Neural cell (in vitro differentiated cells): ENCODE measurements around the gene EZR. TPM values are rescaled to one million over a fixed set of nuclear protein-coding genes. Genes with fewer than 3 reads are reported as not detected.

Source experiments
- H2AFZ ChIP-seq: fragments of 200-600, 300-800 bp; sonication (generic), shearing (Covaris generic); 2 replicates; pipeline ENCODE4 v1.6.0; 2014; ENCODE audit warnings: low read depth, mild to moderate bottlenecking, antibody characterized with exemption, low read length, moderate library complexity
- H3F3A ChIP-seq: fragments of 200-600 bp; shearing (Covaris generic); 2 replicates; pipeline ENCODE4 v1.6.1; 2016; ENCODE audit warnings: mild to moderate bottlenecking, moderate library complexity, mixed read lengths, antibody characterized with exemption, low read length; ENCODE audit not compliant: insufficient read depth, poor library complexity, severe bottlenecking
- H3K27ac ChIP-seq: fragments of 200-600, 300-800 bp; sonication (generic), shearing (Covaris generic); 2 replicates; pipeline ENCODE4 v1.5.1; 2014; ENCODE audit warnings: mild to moderate bottlenecking, low read length, moderate library complexity
- H3K27me3 ChIP-seq: fragments of 300-800, 200-600 bp; sonication (generic), shearing (Covaris generic); 2 replicates; pipeline ENCODE4 v1.6.0; 2014; ENCODE audit warnings: mild to moderate bottlenecking, low read depth, low read length, moderate library complexity; ENCODE audit not compliant: insufficient read depth
- H3K36me3 ChIP-seq: fragments of 300-800, 200-600 bp; sonication (generic), shearing (Covaris generic); 2 replicates; pipeline ENCODE4 v1.5.1; 2014; ENCODE audit warnings: mild to moderate bottlenecking, antibody characterized with exemption, low read length, moderate library complexity; ENCODE audit not compliant: insufficient read depth
- H3K4me2 ChIP-seq: fragments of 300-800, 200-600 bp; sonication (generic), shearing (Covaris generic); 2 replicates; pipeline ENCODE4 v1.6.0; 2014; ENCODE audit warnings: mild to moderate bottlenecking, low read length
- H3K4me3 ChIP-seq: fragments of 300-800, 200-600 bp; sonication (generic), shearing (Covaris generic); 2 replicates; pipeline ENCODE4 v1.5.1; 2014; ENCODE audit warnings: mild to moderate bottlenecking, low read length, moderate library complexity
- H3K79me2 ChIP-seq: fragments of 200-600 bp; shearing (Covaris generic); replicated peaks from 2 replicates; pipeline ENCODE4 v1.6.0; 2014; ENCODE audit warnings: mild to moderate bottlenecking, low read length, moderate library complexity; ENCODE audit not compliant: insufficient read depth
- H3K9ac ChIP-seq: fragments of 300-800, 200-600 bp; sonication (generic), shearing (Covaris generic); 2 replicates; pipeline ENCODE4 v1.6.1; 2016; ENCODE audit warnings: mild to moderate bottlenecking, low read length, mixed read lengths
- H3K9me2 ChIP-seq: fragments of 200-600 bp; shearing (Covaris generic); 2 replicates; pipeline ENCODE4 v1.6.1; 2016; ENCODE audit warnings: mild to moderate bottlenecking, low read length, mixed read lengths; ENCODE audit not compliant: insufficient read depth
- H3K9me3 ChIP-seq: fragments of 200-600, 300-800 bp; sonication (generic), shearing (Covaris generic); 2 replicates; pipeline ENCODE4 v1.6.1; 2016; ENCODE audit warnings: mild to moderate bottlenecking, mixed run types, low read length, moderate library complexity, mixed read lengths
- H4K20me1 ChIP-seq: fragments of 200-600 bp; shearing (Covaris generic); 2 replicates; pipeline ENCODE4 v1.6.1; 2016; ENCODE audit warnings: mild to moderate bottlenecking, mixed run types; ENCODE audit not compliant: insufficient read depth
- EP300 ChIP-seq: fragments of 450-650 bp; conservative IDR thresholded peaks from 2 replicates; pipeline ENCODE4 v1.6.1; 2014; ENCODE audit warnings: antibody characterized with exemption, mild to moderate bottlenecking, moderate library complexity; ENCODE audit not compliant: poor library complexity, severe bottlenecking
- EZH2 ChIP-seq: fragments of 200-600, 300-800 bp; shearing (Covaris generic), sonication (generic); IDR thresholded peaks from 2 replicates; pipeline ENCODE4 v1.6.1; 2014; ENCODE audit warnings: antibody characterized with exemption, low read length, borderline replicate concordance, mild to moderate bottlenecking; ENCODE audit not compliant: insufficient read depth, poor library complexity, severe bottlenecking
- MXI1 ChIP-seq: fragments of 450-650 bp; conservative IDR thresholded peaks from 2 replicates; pipeline ENCODE4 v1.6.1; 2014; ENCODE audit warnings: antibody characterized with exemption, mild to moderate bottlenecking; ENCODE audit not compliant: poor library complexity, severe bottlenecking
- POLR2AphosphoS5 ChIP-seq: IDR thresholded peaks from 2 replicates; pipeline ENCODE4 v1.6.1; 2012
- RAD21 ChIP-seq: fragments of 450-650 bp; conservative IDR thresholded peaks from 2 replicates; pipeline ENCODE4 v1.6.1; 2014; ENCODE audit warnings: antibody characterized with exemption, mild to moderate bottlenecking, moderate library complexity
- SMC3 ChIP-seq: fragments of 450-650 bp; conservative IDR thresholded peaks from 2 replicates; pipeline ENCODE4 v1.6.1; 2014; ENCODE audit warnings: antibody characterized with exemption, mild to moderate bottlenecking, moderate library complexity; ENCODE audit not compliant: poor library complexity
- TAF1 ChIP-seq: IDR thresholded peaks from 2 replicates; pipeline ENCODE4 v1.6.1; 2012; ENCODE audit warnings: low read depth
- polyA plus RNA-seq: library from polyadenylated mRNA; depleted of rRNA; stranded (reverse); fragments of >200 nt; gene quantifications from 2 replicates; pipeline ENCODE4 v1.2.3, GENCODE V29; 2014
- TF ChIP-seq, protein P1 (sequence below): fragments of 450-650 bp; IDR thresholded peaks from 2 replicates; pipeline ENCODE4 v1.5.1; 2014; ENCODE audit warnings: antibody characterized with exemption, mild to moderate bottlenecking, moderate library complexity; ENCODE audit not compliant: poor library complexity, severe bottlenecking
- TF ChIP-seq, protein P2 (sequence below): IDR thresholded peaks from 2 replicates; pipeline ENCODE4 v1.6.1; 2012; ENCODE audit warnings: borderline replicate concordance

EZR gene
- polyA plus RNA-seq, 1 donor from 2014 or later, result 1.6 TPM

DNA sequence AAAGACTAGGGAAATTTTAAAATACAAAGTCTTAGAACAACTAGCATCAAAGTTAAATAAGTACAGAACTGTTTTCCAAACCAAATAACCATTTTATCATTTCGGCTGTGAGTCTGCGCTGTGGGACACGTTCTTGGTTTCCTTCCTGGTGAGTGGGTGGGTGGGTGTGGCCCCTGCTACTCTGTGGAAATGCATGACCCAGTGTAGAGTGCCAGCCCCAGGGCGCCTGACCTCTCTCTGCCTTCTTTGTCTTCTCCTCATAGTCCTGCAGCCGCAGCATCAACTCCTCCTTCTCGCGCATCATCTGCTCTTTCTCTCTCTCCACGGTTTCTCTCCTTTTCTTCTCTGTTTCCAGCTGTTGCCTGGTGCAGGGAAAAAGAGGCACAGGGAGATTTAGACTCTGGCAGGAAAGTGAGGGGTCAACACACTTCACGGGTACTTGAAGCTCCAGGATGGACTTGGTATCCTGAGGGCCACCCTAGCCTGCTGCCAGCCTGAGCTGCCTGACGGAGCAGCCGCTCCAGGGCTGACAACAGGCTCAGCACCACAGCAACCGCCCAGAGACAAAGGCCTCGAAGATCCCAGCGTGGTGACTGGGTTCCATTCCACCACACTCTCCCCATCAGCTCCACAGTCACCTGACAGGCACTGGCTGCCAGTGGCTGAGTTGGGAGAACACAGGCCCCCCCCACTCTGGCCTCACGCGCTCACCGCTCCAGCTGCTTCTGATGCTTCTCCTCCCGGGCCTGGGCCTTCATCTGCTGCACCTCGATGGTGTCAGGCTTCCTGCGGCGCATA, 48.4 kb downstream of the EZR start:
- Histone ChIP-seq H3K9ac (no peak overlapping the region), H3K4me3 (no peak overlapping the region), H3K79me2 (no peaks in the 10 kb centered on the region), H3K27me3 (no peaks in the 10 kb centered on the region), H3F3A (no peaks in the 10 kb centered on the region), H3K36me3 (no peaks in the 10 kb centered on the region), H3K27ac (no peak overlapping the region), H4K20me1 (no peaks in the 10 kb centered on the region), H3K9me3 (no peaks in the 10 kb centered on the region), H3K4me2 (no peak overlapping the region), H3K9me2 (no peaks in the 10 kb centered on the region), H2AFZ (no peak overlapping the region)
- TF ChIP-seq EZH2 (no peak), POLR2AphosphoS5 (no peak), EP300 (no peak), TAF1 (no peak), MXI1 (no peak), RAD21 (no peak), SMC3 (no peak)
- TF ChIP-seq, protein P1, sequence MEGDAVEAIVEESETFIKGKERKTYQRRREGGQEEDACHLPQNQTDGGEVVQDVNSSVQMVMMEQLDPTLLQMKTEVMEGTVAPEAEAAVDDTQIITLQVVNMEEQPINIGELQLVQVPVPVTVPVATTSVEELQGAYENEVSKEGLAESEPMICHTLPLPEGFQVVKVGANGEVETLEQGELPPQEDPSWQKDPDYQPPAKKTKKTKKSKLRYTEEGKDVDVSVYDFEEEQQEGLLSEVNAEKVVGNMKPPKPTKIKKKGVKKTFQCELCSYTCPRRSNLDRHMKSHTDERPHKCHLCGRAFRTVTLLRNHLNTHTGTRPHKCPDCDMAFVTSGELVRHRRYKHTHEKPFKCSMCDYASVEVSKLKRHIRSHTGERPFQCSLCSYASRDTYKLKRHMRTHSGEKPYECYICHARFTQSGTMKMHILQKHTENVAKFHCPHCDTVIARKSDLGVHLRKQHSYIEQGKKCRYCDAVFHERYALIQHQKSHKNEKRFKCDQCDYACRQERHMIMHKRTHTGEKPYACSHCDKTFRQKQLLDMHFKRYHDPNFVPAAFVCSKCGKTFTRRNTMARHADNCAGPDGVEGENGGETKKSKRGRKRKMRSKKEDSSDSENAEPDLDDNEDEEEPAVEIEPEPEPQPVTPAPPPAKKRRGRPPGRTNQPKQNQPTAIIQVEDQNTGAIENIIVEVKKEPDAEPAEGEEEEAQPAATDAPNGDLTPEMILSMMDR, result no peak
- TF ChIP-seq, protein P2, sequence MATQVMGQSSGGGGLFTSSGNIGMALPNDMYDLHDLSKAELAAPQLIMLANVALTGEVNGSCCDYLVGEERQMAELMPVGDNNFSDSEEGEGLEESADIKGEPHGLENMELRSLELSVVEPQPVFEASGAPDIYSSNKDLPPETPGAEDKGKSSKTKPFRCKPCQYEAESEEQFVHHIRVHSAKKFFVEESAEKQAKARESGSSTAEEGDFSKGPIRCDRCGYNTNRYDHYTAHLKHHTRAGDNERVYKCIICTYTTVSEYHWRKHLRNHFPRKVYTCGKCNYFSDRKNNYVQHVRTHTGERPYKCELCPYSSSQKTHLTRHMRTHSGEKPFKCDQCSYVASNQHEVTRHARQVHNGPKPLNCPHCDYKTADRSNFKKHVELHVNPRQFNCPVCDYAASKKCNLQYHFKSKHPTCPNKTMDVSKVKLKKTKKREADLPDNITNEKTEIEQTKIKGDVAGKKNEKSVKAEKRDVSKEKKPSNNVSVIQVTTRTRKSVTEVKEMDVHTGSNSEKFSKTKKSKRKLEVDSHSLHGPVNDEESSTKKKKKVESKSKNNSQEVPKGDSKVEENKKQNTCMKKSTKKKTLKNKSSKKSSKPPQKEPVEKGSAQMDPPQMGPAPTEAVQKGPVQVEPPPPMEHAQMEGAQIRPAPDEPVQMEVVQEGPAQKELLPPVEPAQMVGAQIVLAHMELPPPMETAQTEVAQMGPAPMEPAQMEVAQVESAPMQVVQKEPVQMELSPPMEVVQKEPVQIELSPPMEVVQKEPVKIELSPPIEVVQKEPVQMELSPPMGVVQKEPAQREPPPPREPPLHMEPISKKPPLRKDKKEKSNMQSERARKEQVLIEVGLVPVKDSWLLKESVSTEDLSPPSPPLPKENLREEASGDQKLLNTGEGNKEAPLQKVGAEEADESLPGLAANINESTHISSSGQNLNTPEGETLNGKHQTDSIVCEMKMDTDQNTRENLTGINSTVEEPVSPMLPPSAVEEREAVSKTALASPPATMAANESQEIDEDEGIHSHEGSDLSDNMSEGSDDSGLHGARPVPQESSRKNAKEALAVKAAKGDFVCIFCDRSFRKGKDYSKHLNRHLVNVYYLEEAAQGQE, result no peak

DNA sequence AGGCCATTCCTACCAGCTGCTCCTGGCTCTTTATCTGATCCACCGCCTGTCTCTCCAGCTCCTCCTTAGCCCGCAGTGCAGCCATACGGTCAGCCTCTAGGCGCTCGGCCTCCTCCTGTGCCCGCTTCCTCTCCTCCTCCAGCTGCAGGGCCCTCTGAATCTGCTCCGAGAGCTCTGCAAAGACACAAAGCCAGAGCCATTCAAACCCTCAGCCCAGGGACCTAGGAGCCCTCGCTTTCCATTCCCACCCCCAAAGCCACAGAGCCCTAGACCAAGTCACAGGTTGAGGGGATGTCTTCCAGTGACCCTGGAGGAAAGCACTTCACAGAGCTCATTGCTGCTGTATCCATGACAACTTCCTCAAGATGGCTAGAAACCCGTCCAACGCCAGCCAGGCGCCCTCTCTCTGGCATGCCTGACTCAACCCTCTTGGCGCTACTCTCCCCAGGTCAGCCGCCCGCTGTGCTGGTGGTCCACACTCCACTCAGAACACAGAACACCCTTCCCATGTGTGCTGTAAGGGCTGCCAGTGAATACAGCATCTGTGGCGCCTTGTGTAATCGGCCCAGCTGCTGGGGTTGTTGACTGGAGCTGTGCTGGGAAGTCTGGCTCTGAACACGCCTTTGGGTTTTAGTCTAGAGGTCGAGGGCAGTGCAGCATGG, 49.3 kb downstream of the EZR start:
- no peak overlapping the region for H3K4me2 ChIP-seq
- H4K20me1 ChIP-seq, result no peaks in the 10 kb centered on the region
- H3K9ac ChIP-seq, result no peak overlapping the region
- no peak overlapping the region for H3K4me3 ChIP-seq
- H3K79me2 ChIP-seq, result no peaks in the 10 kb centered on the region
- H3K9me3 ChIP-seq, result no peaks in the 10 kb centered on the region
- no peaks in the 10 kb centered on the region for H3K36me3 ChIP-seq
- H3K27me3 ChIP-seq, result no peaks in the 10 kb centered on the region
- no peaks in the 10 kb centered on the region for H3K9me2 ChIP-seq
- H2AFZ ChIP-seq, result no peak overlapping the region
- no peaks in the 10 kb centered on the region for H3F3A ChIP-seq
- no peak overlapping the region for H3K27ac ChIP-seq
- TF ChIP-seq POLR2AphosphoS5 (no peak), TAF1 (no peak), EZH2 (no peak)
- TF ChIP-seq, protein P2, result no peak
- TF ChIP-seq, protein P1, result no peak
